SK-N-SH treated with all-trans-retinoic acid at 6 μM for 48 hours (cell line): ENCODE results near the gene SPTBN4.

Source experiments
- ATAC-seq: fragments of 200-7000 bp; cut with Tn5 transposase; 3 replicates; pipeline ENCODE4 v1.9.1; 2020; ENCODE audit warnings: mild to moderate bottlenecking, moderate library complexity
- ARNTL ChIP-seq: fragments of 450-650 bp; formaldehyde crosslinking; IDR thresholded peaks from 2 replicates; pipeline ENCODE4 v1.5.0; 2020; ENCODE audit warnings: low read depth, mild to moderate bottlenecking, moderate library complexity, borderline replicate concordance
- BACH2 ChIP-seq: fragments of 250-450 bp; sonication (Bioruptor Pico); IDR thresholded peaks from 2 replicates; pipeline ENCODE4 v1.9.0; 2021; ENCODE audit warnings: mild to moderate bottlenecking, borderline replicate concordance
- CREB5 ChIP-seq: fragments of 250-450 bp; sonication (Bioruptor Pico); IDR thresholded peaks from 2 replicates; pipeline ENCODE4 v1.5.1; 2020; ENCODE audit warnings: low read depth, mild to moderate bottlenecking, moderate library complexity
- CSDC2 ChIP-seq: fragments of 250-450 bp; sonication (Bioruptor Pico); IDR thresholded peaks from 2 replicates; pipeline ENCODE4 v1.5.0; 2020; ENCODE audit warnings: mild to moderate bottlenecking, moderate library complexity
- CSRNP3 ChIP-seq: fragments of 250-450 bp; sonication (Bioruptor Pico); IDR thresholded peaks from 2 replicates; pipeline ENCODE4 v1.5.1; 2021; ENCODE audit warnings: mild to moderate bottlenecking, moderate library complexity
- ESRRG ChIP-seq: fragments of 250-450 bp; sonication (Bioruptor Pico); IDR thresholded peaks from 2 replicates; pipeline ENCODE4 v1.6.1; 2021; ENCODE audit warnings: mild to moderate bottlenecking
- ISL1 ChIP-seq: fragments of 250-450 bp; sonication (Bioruptor Pico); IDR thresholded peaks from 2 replicates; pipeline ENCODE4 v2.1.2; 2022; ENCODE audit warnings: mild to moderate bottlenecking, moderate library complexity
- OSR1 ChIP-seq: fragments of 250-450 bp; sonication (Bioruptor Pico); IDR thresholded peaks from 2 replicates; pipeline ENCODE4 v1.8.0; 2022; ENCODE audit warnings: moderate library complexity, mild to moderate bottlenecking, inconsistent platforms
- POU6F1 ChIP-seq: fragments of 250-450 bp; sonication (Bioruptor Pico); IDR thresholded peaks from 2 replicates; pipeline ENCODE4 v1.8.0; 2021; ENCODE audit warnings: low read depth, mild to moderate bottlenecking, moderate library complexity, borderline replicate concordance
- PPARA ChIP-seq: fragments of 250-450 bp; sonication (Bioruptor Pico); IDR thresholded peaks from 2 replicates; pipeline ENCODE4 v1.5.0; 2020; ENCODE audit warnings: mild to moderate bottlenecking, borderline replicate concordance
- RARB ChIP-seq: fragments of 250-450 bp; sonication (Bioruptor Pico); IDR thresholded peaks from 2 replicates; pipeline ENCODE4 v1.8.0; 2021; ENCODE audit warnings: mild to moderate bottlenecking, moderate library complexity
- SNAI2 ChIP-seq: fragments of 250-450 bp; sonication (Bioruptor Pico); IDR thresholded peaks from 2 replicates; pipeline ENCODE4 v1.5.0; 2020; ENCODE audit warnings: mild to moderate bottlenecking, moderate library complexity
- TCF4 ChIP-seq: fragments of 250-450 bp; sonication (Bioruptor Pico); IDR thresholded peaks from 2 replicates; pipeline ENCODE4 v1.8.0; 2021; ENCODE audit warnings: mild to moderate bottlenecking, moderate library complexity, borderline replicate concordance
- TOX ChIP-seq: fragments of 250-450 bp; sonication (Bioruptor Pico); IDR thresholded peaks from 2 replicates; pipeline ENCODE4 v1.8.0; 2021; ENCODE audit warnings: mild to moderate bottlenecking, moderate library complexity, borderline replicate concordance
- TSHZ2 ChIP-seq: fragments of 250-450 bp; sonication (Bioruptor Pico); IDR thresholded peaks from 2 replicates; pipeline ENCODE4 v1.5.0; 2020; ENCODE audit warnings: mild to moderate bottlenecking, moderate library complexity
- ZC3H10 ChIP-seq: fragments of 250-450 bp; sonication (Bioruptor Pico); IDR thresholded peaks from 2 replicates; pipeline ENCODE4 v1.5.1; 2021; ENCODE audit warnings: mild to moderate bottlenecking, moderate library complexity
- ZFP3 ChIP-seq: fragments of 250-450 bp; sonication (Bioruptor Pico); IDR thresholded peaks from 2 replicates; pipeline ENCODE4 v1.5.0; 2020; ENCODE audit warnings: mild to moderate bottlenecking, moderate library complexity
- ZFP30 ChIP-seq: fragments of 450-650 bp; formaldehyde crosslinking; IDR thresholded peaks from 2 replicates; pipeline ENCODE4 v1.5.0; 2022; ENCODE audit warnings: mild to moderate bottlenecking, moderate library complexity
- ZNF565 ChIP-seq: fragments of 450-650 bp; formaldehyde crosslinking; conservative IDR thresholded peaks from 2 replicates; pipeline ENCODE4 v1.5.0; 2020; ENCODE audit warnings: low read depth, mild to moderate bottlenecking, moderate library complexity
- ZNF70 ChIP-seq: fragments of 450-650 bp; formaldehyde crosslinking; IDR thresholded peaks from 2 replicates; pipeline ENCODE4 v1.5.0; 2020; ENCODE audit warnings: mild to moderate bottlenecking, moderate library complexity
- ZNF8 ChIP-seq: fragments of 450-650 bp; formaldehyde crosslinking; IDR thresholded peaks from 2 replicates; pipeline ENCODE4 v1.5.0; 2020; ENCODE audit warnings: mild to moderate bottlenecking, moderate library complexity

Gene SPTBN4

GRCh38 chr19:40620161-40620485 lies 153.3 kb downstream of the SPTBN4 start:
- ATAC-seq, result no peak
- TF ChIP-seq OSR1 (CRISPR knock-in tag) (no peak), ZNF70 (no peak), ZNF8 (CRISPR knock-in tag) (no peak), SNAI2 (CRISPR knock-in tag) (no peak), ZFP30 (CRISPR knock-in tag) (no peak), BACH2 (CRISPR knock-in tag) (no peak), TCF4 (CRISPR knock-in tag) (no peak), CREB5 (no peak), ARNTL (CRISPR knock-in tag) (no peak), TOX (CRISPR knock-in tag) (no peak), CSRNP3 (CRISPR knock-in tag) (no peak), ZFP3 (CRISPR knock-in tag) (no peak), ESRRG (CRISPR knock-in tag) (no peak), RARB (no peak)

GRCh38 chr19:40621283-40621682 lies 154.5 kb downstream of the SPTBN4 start:
- no peak for TF ChIP-seq TSHZ2 (CRISPR knock-in tag)
- TF ChIP-seq ZNF8 (CRISPR knock-in tag), result no peak
- TF ChIP-seq ZNF565, result no peak
- TF ChIP-seq TCF4 (CRISPR knock-in tag), result no peak
- no peak for TF ChIP-seq BACH2 (CRISPR knock-in tag)
- no peak for TF ChIP-seq ZNF70
- no peak for TF ChIP-seq CSDC2 (CRISPR knock-in tag)
- no peak for TF ChIP-seq SNAI2 (CRISPR knock-in tag)
- no peak for TF ChIP-seq OSR1 (CRISPR knock-in tag)
- no peak for TF ChIP-seq RARB
- no peak for TF ChIP-seq ZC3H10 (CRISPR knock-in tag)
- no peak for TF ChIP-seq ARNTL (CRISPR knock-in tag)

GRCh38 chr19:40621966-40622772 lies 155.4 kb downstream of the SPTBN4 start:
- no peak for ATAC-seq
- TF ChIP-seq ISL1 (CRISPR knock-in tag) (no peak), POU6F1 (CRISPR knock-in tag) (no peak), OSR1 (CRISPR knock-in tag) (no peak), ZNF8 (CRISPR knock-in tag) (no peak), CREB5 (no peak), RARB (no peak), ZNF565 (no peak), TOX (CRISPR knock-in tag) (no peak), TCF4 (CRISPR knock-in tag) (no peak), PPARA (CRISPR knock-in tag) (no peak), SNAI2 (CRISPR knock-in tag) (no peak)

More at GRCh38 chr19:40621283-40621682, 154.5 kb downstream of the SPTBN4 start:
- no peak for ATAC-seq
